Measurements from ENCODE around the gene NBL1.

NBL1 gene

GRCh38 chr1:19597496-19598309, 46.4 kb upstream of the NBL1 start:
- H3K27ac ChIP-seq (replicated peaks; ENCODE audit: low read length): no peak overlapping the region
- H3K27me3 ChIP-seq (ENCODE audit: control insufficient read depth in 3 of 3, insufficient read depth in 3 of 3, low read depth in 1 of 3, low read length in 3 of 3): no peaks in the 10 kb centered on the region
- no peak overlapping the region for H2BK15ac ChIP-seq (ENCODE audit: low read length)
- H3K9ac ChIP-seq (ENCODE audit: low read depth, low read length, poor library complexity): peak overlapping the region; percentile 89
- H3K36me3 ChIP-seq (replicated peaks in 1 of 2; ENCODE audit: control insufficient read depth in 2 of 2, insufficient read depth in 2 of 2, low read length in 2 of 2): peaks cover 0 to 24% of the 10 kb centered on the region in 2 donors
- H3K4me1 ChIP-seq (ENCODE audit: control insufficient read depth in 2 of 2, insufficient read depth in 1 of 2, low read depth in 1 of 2, low read length in 2 of 2): peaks cover 0 to 1% of the 10 kb centered on the region in 2 donors
- WGBS, 2 donors (ENCODE audit: extremely low coverage in 2 of 2, insufficient read length in 2 of 2, insufficient replicate concordance in 1 of 2): no CpG with 5 or more reads among the region's 18 CpGs
- H3K23ac ChIP-seq (ENCODE audit: low read depth, low read length, poor library complexity): peak overlapping the region; percentile 87
- no peak overlapping the region for H3K4ac ChIP-seq (ENCODE audit: low read length)
- no peaks in the 10 kb centered on the region for H3K9me3 ChIP-seq (replicated peaks in 1 of 2; ENCODE audit: control insufficient read depth in 2 of 2, insufficient read depth in 1 of 2, low read depth in 1 of 2, low read length in 2 of 2)
- H4K8ac ChIP-seq (ENCODE audit: low read depth, low read length): no peak overlapping the region
- peak overlapping the region; percentile 98 for H3K18ac ChIP-seq (ENCODE audit: low read length)
- H2BK120ac ChIP-seq (ENCODE audit: low read depth, low read length): no peak overlapping the region
- H4K91ac ChIP-seq (ENCODE audit: low read depth, low read length, poor library complexity): no peak overlapping the region
- peaks cover 8% of the 10 kb centered on the region for H3K79me1 ChIP-seq (ENCODE audit: low read depth, low read length)
- no peak overlapping the region for H3K14ac ChIP-seq (ENCODE audit: low read length)
- H3K4me2 ChIP-seq (ENCODE audit: insufficient read depth, low read length, poor library complexity, severe bottlenecking): peak overlapping the region; percentile 72
- H2AFZ ChIP-seq (ENCODE audit: low read length): peak overlapping the region; percentile 92
- peak overlapping the region; percentile 89 to 91 for H3K4me3 ChIP-seq (ENCODE audit: low read length in 2 of 2)
- no peak overlapping the region for H2BK12ac ChIP-seq (ENCODE audit: low read length)
- DNase-seq (ENCODE audit: low spot score): no peak
- H2AK5ac ChIP-seq (ENCODE audit: low read depth, low read length): peak overlapping the region; percentile 60
- peak overlapping the region; percentile 30 for H2BK5ac ChIP-seq (ENCODE audit: low read length)

- H2BK15ac ChIP-seq (ENCODE audit: low read length): no peak overlapping the region
- no peak overlapping the region for H3K4me3 ChIP-seq (ENCODE audit: low read length in 2 of 2)
- H2BK12ac ChIP-seq (ENCODE audit: low read length): no peak overlapping the region
- H3K9ac ChIP-seq (ENCODE audit: low read depth, low read length, poor library complexity): no peak overlapping the region
- peaks cover 9% of the 10 kb centered on the region for H3K79me1 ChIP-seq (ENCODE audit: low read depth, low read length)
- H3K23ac ChIP-seq (ENCODE audit: low read depth, low read length, poor library complexity): no peak overlapping the region
- no peak overlapping the region for H4K8ac ChIP-seq (ENCODE audit: low read depth, low read length)
- DNase-seq (ENCODE audit: low spot score): no peak
- H4K91ac ChIP-seq (ENCODE audit: low read depth, low read length, poor library complexity): no peak overlapping the region
- H3K9me3 ChIP-seq (replicated peaks in 1 of 2; ENCODE audit: control insufficient read depth in 2 of 2, insufficient read depth in 1 of 2, low read depth in 1 of 2, low read length in 2 of 2): no peaks in the 10 kb centered on the region
- WGBS, 2 donors (ENCODE audit: extremely low coverage in 2 of 2, insufficient read length in 2 of 2, insufficient replicate concordance in 1 of 2): no CpG with 5 or more reads among the region's 3 CpGs
- no peak overlapping the region for H3K4me2 ChIP-seq (ENCODE audit: insufficient read depth, low read length, poor library complexity, severe bottlenecking)
- H3K18ac ChIP-seq (ENCODE audit: low read length): no peak overlapping the region
- H3K27me3 ChIP-seq (ENCODE audit: control insufficient read depth in 3 of 3, insufficient read depth in 3 of 3, low read depth in 1 of 3, low read length in 3 of 3): no peaks in the 10 kb centered on the region
- H3K4ac ChIP-seq (ENCODE audit: low read length): no peak overlapping the region
- no peak overlapping the region for H2AK5ac ChIP-seq (ENCODE audit: low read depth, low read length)
- no peak overlapping the region for H2AFZ ChIP-seq (ENCODE audit: low read length)
- peaks cover 1 to 24% of the 10 kb centered on the region in 2 donors for H3K36me3 ChIP-seq (replicated peaks in 1 of 2; ENCODE audit: control insufficient read depth in 2 of 2, insufficient read depth in 2 of 2, low read length in 2 of 2)
- H2BK120ac ChIP-seq (ENCODE audit: low read depth, low read length): no peak overlapping the region
- no peak overlapping the region for H3K14ac ChIP-seq (ENCODE audit: low read length)
- H3K27ac ChIP-seq (replicated peaks; ENCODE audit: low read length): no peak overlapping the region
- H2BK5ac ChIP-seq (ENCODE audit: low read length): no peak overlapping the region
- peaks cover 0 to 1% of the 10 kb centered on the region in 2 donors for H3K4me1 ChIP-seq (ENCODE audit: control insufficient read depth in 2 of 2, insufficient read depth in 1 of 2, low read depth in 1 of 2, low read length in 2 of 2)
These were observed 44.3 kb upstream of the NBL1 start for GRCh38 chr1:19599810-19600209.

DNA sequence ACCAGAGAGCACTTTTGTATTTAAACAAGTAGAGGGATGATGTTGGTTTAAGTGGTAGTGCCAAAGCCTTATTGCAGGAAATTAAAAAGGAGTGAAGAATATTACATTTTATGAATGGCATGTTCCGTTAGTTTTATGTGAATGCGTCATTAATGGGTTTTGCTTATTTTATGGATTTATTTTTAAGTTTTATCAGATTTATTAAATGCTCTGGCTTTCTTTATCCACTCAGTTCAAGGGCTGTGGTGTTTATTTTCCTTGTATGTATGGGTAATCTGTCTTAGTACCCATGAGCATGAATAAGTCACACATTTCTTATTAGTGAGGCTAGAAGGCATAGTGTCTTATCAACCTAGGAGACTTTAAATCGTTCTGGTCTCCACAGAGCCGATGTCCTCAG, 41.6 kb upstream of the NBL1 start:
- H4K91ac ChIP-seq (ENCODE audit: low read depth, low read length, poor library complexity): no peak overlapping the region
- no peak overlapping the region for H3K4ac ChIP-seq (ENCODE audit: low read length)
- H2BK12ac ChIP-seq (ENCODE audit: low read length): no peak overlapping the region
- no peak overlapping the region for H2BK120ac ChIP-seq (ENCODE audit: low read depth, low read length)
- H3K4me1 ChIP-seq (ENCODE audit: control insufficient read depth in 2 of 2, insufficient read depth in 1 of 2, low read depth in 1 of 2, low read length in 2 of 2): peaks cover 0 to 1% of the 10 kb centered on the region in 2 donors
- H2BK15ac ChIP-seq (ENCODE audit: low read length): no peak overlapping the region
- no peak overlapping the region for H3K18ac ChIP-seq (ENCODE audit: low read length)
- H3K27ac ChIP-seq (replicated peaks; ENCODE audit: low read length): no peak overlapping the region
- no peak overlapping the region for H2AK5ac ChIP-seq (ENCODE audit: low read depth, low read length)
- H3K23ac ChIP-seq (ENCODE audit: low read depth, low read length, poor library complexity): no peak overlapping the region
- H3K79me1 ChIP-seq (ENCODE audit: low read depth, low read length): peaks cover 5% of the 10 kb centered on the region
- no peak overlapping the region for H4K8ac ChIP-seq (ENCODE audit: low read depth, low read length)
- no peak overlapping the region for H3K14ac ChIP-seq (ENCODE audit: low read length)
- no peak overlapping the region for H3K4me3 ChIP-seq (ENCODE audit: low read length in 2 of 2)
- H3K9ac ChIP-seq (ENCODE audit: low read depth, low read length, poor library complexity): no peak overlapping the region
- WGBS, 2 donors (ENCODE audit: extremely low coverage in 2 of 2, insufficient read length in 2 of 2, insufficient replicate concordance in 1 of 2): no CpG with 5 or more reads among the region's 4 CpGs
- H2AFZ ChIP-seq (ENCODE audit: low read length): no peak overlapping the region
- no peak for DNase-seq (ENCODE audit: low spot score)
- no peak overlapping the region for H2BK5ac ChIP-seq (ENCODE audit: low read length)
- H3K4me2 ChIP-seq (ENCODE audit: insufficient read depth, low read length, poor library complexity, severe bottlenecking): no peak overlapping the region
- H3K36me3 ChIP-seq (replicated peaks in 1 of 2; ENCODE audit: control insufficient read depth in 2 of 2, insufficient read depth in 2 of 2, low read length in 2 of 2): peaks cover 2 to 24% of the 10 kb centered on the region in 2 donors
- no peaks in the 10 kb centered on the region for H3K27me3 ChIP-seq (ENCODE audit: control insufficient read depth in 3 of 3, insufficient read depth in 3 of 3, low read depth in 1 of 3, low read length in 3 of 3)
- no peaks in the 10 kb centered on the region for H3K9me3 ChIP-seq (replicated peaks in 1 of 2; ENCODE audit: control insufficient read depth in 2 of 2, insufficient read depth in 1 of 2, low read depth in 1 of 2, low read length in 2 of 2)

DNA sequence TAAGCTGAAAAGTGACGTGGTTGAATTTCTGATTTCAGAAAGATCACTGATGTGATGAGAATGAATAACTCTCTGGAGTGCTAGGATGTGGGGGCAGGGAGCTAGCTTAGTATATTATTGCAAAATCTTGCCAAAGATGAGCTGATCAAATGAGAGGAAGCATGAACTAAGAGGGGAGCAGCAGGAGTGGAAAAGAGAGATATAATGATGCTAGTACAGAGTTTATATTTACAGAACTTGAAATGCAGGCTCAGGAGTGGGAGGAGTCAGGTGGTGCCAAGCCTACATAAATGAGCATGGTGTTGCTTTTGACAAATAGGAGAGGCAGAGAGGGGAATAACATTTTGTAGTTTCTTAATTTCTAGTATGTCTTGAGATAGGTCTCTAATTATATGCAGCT, 38.1 kb upstream of the NBL1 start:
- Histone ChIP-seq H3K18ac (ENCODE audit: low read length) (no peak overlapping the region), H3K4me2 (ENCODE audit: insufficient read depth, low read length, poor library complexity, severe bottlenecking) (no peak overlapping the region), H3K23ac (ENCODE audit: low read depth, low read length, poor library complexity) (no peak overlapping the region), H2BK5ac (ENCODE audit: low read length) (no peak overlapping the region), H2BK15ac (ENCODE audit: low read length) (no peak overlapping the region), H3K9me3 (replicated peaks in 1 of 2; ENCODE audit: control insufficient read depth in 2 of 2, insufficient read depth in 1 of 2, low read depth in 1 of 2, low read length in 2 of 2) (no peaks in the 10 kb centered on the region), H3K79me1 (ENCODE audit: low read depth, low read length) (peaks cover 1% of the 10 kb centered on the region), H3K27ac (replicated peaks; ENCODE audit: low read length) (no peak overlapping the region), H2AK5ac (ENCODE audit: low read depth, low read length) (no peak overlapping the region), H3K4ac (ENCODE audit: low read length) (no peak overlapping the region), H2AFZ (ENCODE audit: low read length) (no peak overlapping the region), H3K9ac (ENCODE audit: low read depth, low read length, poor library complexity) (no peak overlapping the region), H4K91ac (ENCODE audit: low read depth, low read length, poor library complexity) (no peak overlapping the region), H2BK120ac (ENCODE audit: low read depth, low read length) (no peak overlapping the region), H3K14ac (ENCODE audit: low read length) (no peak overlapping the region), H3K4me1 (ENCODE audit: control insufficient read depth in 2 of 2, insufficient read depth in 1 of 2, low read depth in 1 of 2, low read length in 2 of 2) (no peaks in the 10 kb centered on the region), H3K4me3 (ENCODE audit: low read length in 2 of 2) (no peak overlapping the region), H2BK12ac (ENCODE audit: low read length) (no peak overlapping the region), H3K36me3 (replicated peaks in 1 of 2; ENCODE audit: control insufficient read depth in 2 of 2, insufficient read depth in 2 of 2, low read length in 2 of 2) (peaks cover 2 to 16% of the 10 kb centered on the region in 2 donors), H4K8ac (ENCODE audit: low read depth, low read length) (no peak overlapping the region), H3K27me3 (ENCODE audit: control insufficient read depth in 3 of 3, insufficient read depth in 3 of 3, low read depth in 1 of 3, low read length in 3 of 3) (no peaks in the 10 kb centered on the region)
- no peak for DNase-seq (ENCODE audit: low spot score)
- no CpG with 5 or more reads among the region's 1 CpG for WGBS, 2 donors (ENCODE audit: extremely low coverage in 2 of 2, insufficient read length in 2 of 2, insufficient replicate concordance in 1 of 2)

Measured in neuronal stem cell (in vitro differentiated cells).